GM19397 (cell line): ENCODE measurements around the gene GPR183.
"Not testable (repeated sequence)": the region's sequence is repeated elsewhere in the genome, so short reads cannot be mapped to it uniquely, and the experiment has no call there.

Experiments
- ATAC-seq: cut with Tn5 transposase; IDR thresholded peaks from one replicate; pipeline ENCODE4 v1.9.1; 2021; ENCODE audit warnings: mild to moderate bottlenecking, moderate library complexity; ENCODE audit not compliant: unreplicated experiment

GPR183 gene

GRCh38 chr13:99250982-99251825 is 56.0 kb downstream of the GPR183 start:
- no peak for ATAC-seq

- not testable (repeated sequence) for ATAC-seq
Measured at GRCh38 chr13:99249606-99250005, 57.6 kb downstream of the GPR183 start.

GRCh38 chr13:99249178-99249577 is 58.0 kb downstream of the GPR183 start:
- not testable (repeated sequence) for ATAC-seq

- ATAC-seq = no peak
Measured at GRCh38 chr13:99246100-99246499, 61.1 kb downstream of the GPR183 start.
